ENCODE results near the gene HMGN1. TPM values are rescaled to one million over a fixed set of nuclear protein-coding genes. Genes with fewer than 3 reads are reported as not detected.
A peak's percentile ranks its signal among the peaks of the same experiment; 100 is the strongest.

The HMGN1 gene
- total RNA-seq, 6 experiments from 2014 or later = 34.6 to 71.6 (median 63.9) TPM

DNA sequence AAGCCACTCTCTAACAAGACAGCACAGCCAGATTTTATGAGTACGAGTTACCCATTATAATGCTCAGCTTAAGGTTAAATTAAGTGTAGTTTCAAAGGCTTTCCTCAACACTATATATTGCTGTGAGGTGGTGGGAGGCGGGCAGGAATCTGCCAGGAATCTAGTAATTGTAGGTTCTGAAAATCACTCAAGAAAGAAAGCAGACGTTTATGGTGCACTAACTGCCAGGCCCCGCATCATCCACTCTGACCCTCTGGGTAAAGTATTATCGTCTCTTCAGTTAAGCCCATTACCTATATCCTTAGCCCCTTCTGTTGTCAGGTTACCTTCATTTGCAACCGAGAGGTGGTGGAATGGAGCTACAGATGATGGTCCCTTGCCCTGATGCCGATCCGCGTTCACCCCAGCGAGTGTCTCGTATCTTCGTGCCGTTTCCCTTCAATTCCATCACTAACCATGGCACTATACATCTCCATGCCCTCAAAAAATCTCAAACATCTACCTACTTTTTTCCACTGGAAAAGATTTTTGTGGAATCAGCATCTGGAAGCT is 12.4 kb downstream of the HMGN1 start:
- no peak overlapping the region for H3K27ac ChIP-seq
- no peak overlapping the region for H3K4me3 ChIP-seq
- H3K36me3 ChIP-seq = peaks cover 0 to 3% (median under 1%) of the 10 kb centered on the region in 4 donors
- DNase-seq (no peak), ATAC-seq (peak in 2 of 4 donors; percentile 31 to 56)
- intact Hi-C loops (cut with DNase I) = no loop called here
- 78% methylated on average over 7 of the region's 13 CpGs for WGBS (ENCODE audit: insufficient coverage, low coverage, low lambda C conversion rate, missing lambda C conversion rate)
- no peaks in the 10 kb centered on the region for H3K9me3 ChIP-seq
- H3K4me1 ChIP-seq = no peaks in the 10 kb centered on the region
- no peaks in the 10 kb centered on the region for H3K27me3 ChIP-seq
- TF ChIP-seq, protein P1, sequence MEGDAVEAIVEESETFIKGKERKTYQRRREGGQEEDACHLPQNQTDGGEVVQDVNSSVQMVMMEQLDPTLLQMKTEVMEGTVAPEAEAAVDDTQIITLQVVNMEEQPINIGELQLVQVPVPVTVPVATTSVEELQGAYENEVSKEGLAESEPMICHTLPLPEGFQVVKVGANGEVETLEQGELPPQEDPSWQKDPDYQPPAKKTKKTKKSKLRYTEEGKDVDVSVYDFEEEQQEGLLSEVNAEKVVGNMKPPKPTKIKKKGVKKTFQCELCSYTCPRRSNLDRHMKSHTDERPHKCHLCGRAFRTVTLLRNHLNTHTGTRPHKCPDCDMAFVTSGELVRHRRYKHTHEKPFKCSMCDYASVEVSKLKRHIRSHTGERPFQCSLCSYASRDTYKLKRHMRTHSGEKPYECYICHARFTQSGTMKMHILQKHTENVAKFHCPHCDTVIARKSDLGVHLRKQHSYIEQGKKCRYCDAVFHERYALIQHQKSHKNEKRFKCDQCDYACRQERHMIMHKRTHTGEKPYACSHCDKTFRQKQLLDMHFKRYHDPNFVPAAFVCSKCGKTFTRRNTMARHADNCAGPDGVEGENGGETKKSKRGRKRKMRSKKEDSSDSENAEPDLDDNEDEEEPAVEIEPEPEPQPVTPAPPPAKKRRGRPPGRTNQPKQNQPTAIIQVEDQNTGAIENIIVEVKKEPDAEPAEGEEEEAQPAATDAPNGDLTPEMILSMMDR (IDR thresholded peaks at IDR 0.05) = no peak
- TF ChIP-seq POLR2A (IDR thresholded peaks at IDR 0.05) = no peak

DNA sequence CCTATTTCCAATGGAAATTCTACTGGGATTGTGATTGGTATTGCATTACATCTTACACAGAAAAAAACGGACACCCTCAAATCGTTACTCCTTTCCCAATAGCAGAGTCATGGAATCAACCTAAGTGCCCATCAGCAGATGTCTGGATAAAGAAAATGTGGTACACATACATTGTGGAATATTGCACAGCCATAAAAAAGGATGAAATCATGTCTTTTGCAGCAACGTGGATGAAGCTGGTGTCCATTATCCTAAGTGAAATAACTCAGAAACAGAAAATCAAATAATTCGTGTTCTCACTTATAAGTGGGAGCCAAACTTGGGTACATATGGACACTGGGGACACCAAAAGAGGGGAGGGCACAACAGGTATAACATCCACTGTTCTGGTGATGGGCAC is 14.3 kb downstream of the HMGN1 start:
- intact Hi-C loops (cut with DNase I) = no loop called here
- H3K27ac ChIP-seq = no peak overlapping the region
- 85% methylated on average over 4 of the region's 4 CpGs for WGBS (ENCODE audit: insufficient coverage, low coverage, low lambda C conversion rate, missing lambda C conversion rate)
- H3K4me3 ChIP-seq = no peak overlapping the region
- ATAC-seq (no peak), DNase-seq (no peak)
- H3K4me1 ChIP-seq = no peaks in the 10 kb centered on the region
- TF ChIP-seq, protein P1 (IDR thresholded peaks at IDR 0.05) = no peak
- no peak for TF ChIP-seq POLR2A (IDR thresholded peaks at IDR 0.05)
- no peaks in the 10 kb centered on the region for H3K9me3 ChIP-seq
- H3K36me3 ChIP-seq = no peaks in the 10 kb centered on the region
- no peaks in the 10 kb centered on the region for H3K27me3 ChIP-seq

DNA sequence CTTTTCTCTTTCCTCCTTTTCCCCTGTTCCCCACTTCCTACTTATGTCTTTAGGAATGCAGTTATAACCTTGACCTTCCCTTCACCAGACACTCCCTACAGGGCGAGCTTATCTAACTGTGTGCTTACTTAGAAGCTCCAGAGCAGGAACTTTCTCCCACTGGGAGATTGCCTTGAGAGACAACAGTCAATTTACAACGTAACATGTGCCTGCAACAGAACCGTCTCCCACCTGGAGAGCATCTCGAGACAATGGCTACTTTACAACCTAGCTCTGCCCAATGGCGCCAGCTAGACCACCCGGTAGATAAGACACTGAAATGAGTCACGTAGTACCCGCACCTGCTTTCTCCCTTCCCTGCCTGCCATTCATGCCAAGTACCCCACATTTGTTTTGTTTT is 16.7 kb downstream of the HMGN1 start:
- no peaks in the 10 kb centered on the region for H3K36me3 ChIP-seq
- no peak overlapping the region for H3K27ac ChIP-seq
- H3K9me3 ChIP-seq = no peaks in the 10 kb centered on the region
- DNase-seq (no peak), ATAC-seq (no peak)
- 66% methylated on average over 8 of the region's 8 CpGs for whole genome bisulfite sequencing (ENCODE audit: insufficient coverage, low coverage, low lambda C conversion rate, missing lambda C conversion rate)
- TF ChIP-seq, protein P1 (IDR thresholded peaks at IDR 0.05) = no peak
- no peak for TF ChIP-seq POLR2A (IDR thresholded peaks at IDR 0.05)
- intact Hi-C loops (cut with DNase I) = no loop called here
- no peaks in the 10 kb centered on the region for H3K27me3 ChIP-seq
- no peaks in the 10 kb centered on the region for H3K4me1 ChIP-seq
- H3K4me3 ChIP-seq = no peak overlapping the region

DNA sequence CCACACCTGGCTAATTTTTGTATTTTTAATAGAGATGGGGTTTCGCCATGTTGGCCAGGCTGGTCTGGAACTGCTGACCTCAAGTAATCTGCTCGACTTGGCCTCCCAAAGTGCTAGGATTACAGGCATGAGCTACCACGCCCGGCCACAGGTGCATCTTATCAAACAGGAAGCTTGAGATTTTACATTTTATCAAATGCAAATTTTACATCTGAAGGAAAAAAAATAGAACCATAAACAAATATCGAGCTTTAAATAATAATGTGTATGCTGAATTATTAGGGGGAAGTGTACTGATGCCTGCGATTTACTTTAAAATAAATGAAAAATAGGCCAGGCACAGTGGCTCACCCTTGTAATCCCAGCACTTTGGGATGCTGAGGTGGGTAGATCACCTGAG is 18.9 kb downstream of the HMGN1 start:
- no peak for DNase-seq
- intact Hi-C loops (cut with DNase I) = no loop called here
- H3K4me3 ChIP-seq = no peak overlapping the region

More for the DNA sequence above, 18.9 kb downstream of the HMGN1 start:
- Histone ChIP-seq H3K27ac (no peak overlapping the region), H3K36me3 (no peaks in the 10 kb centered on the region), H3K27me3 (no peaks in the 10 kb centered on the region), H3K4me1 (no peaks in the 10 kb centered on the region), H3K9me3 (no peaks in the 10 kb centered on the region)
- no peak for TF ChIP-seq POLR2A (IDR thresholded peaks at IDR 0.05)
- TF ChIP-seq, protein P1 (IDR thresholded peaks at IDR 0.05) = no peak
- ATAC-seq = no peak
- 87% methylated on average over 6 of the region's 6 CpGs for WGBS (ENCODE audit: insufficient coverage, low coverage, low lambda C conversion rate, missing lambda C conversion rate)

All from right lobe of liver (tissue), 6 donors.